MCF 10A (cell line): ENCODE measurements around the gene NKAIN4. TPM values are rescaled to one million over a fixed set of nuclear protein-coding genes. Genes with fewer than 3 reads are reported as not detected.
A peak's percentile ranks its signal among the peaks of the same experiment; 100 is the strongest.

ENCODE experiments used
- BruUV-seq: library from RNA; stranded (reverse); fragments of 400-500 nt; replicated peaks from 2 replicates; lab custom pipeline; 2021; lab: Mats Ljungman, UMichigan
- CTCF ChIA-PET: fragments of 300-600 bp; sonication (Branson Sonifier 250); formaldehyde crosslinking; extraction: SDS; loops from one replicate; lab custom pipeline; 2021; ENCODE audit warnings: antibody characterized with exemption, inconsistent platforms; lab: Yijun Ruan, JAX
- POLR2A ChIA-PET: fragments of 300-600, 350-650 bp; sonication (Branson Sonifier 250); formaldehyde crosslinking; extraction: SDS; loops from one replicate; lab custom pipeline; 2020; ENCODE audit warnings: antibody characterized with exemption, inconsistent platforms; lab: Yijun Ruan, JAX
- DNase-seq: peaks from one replicate; pipeline ENCODE4 v3.0.0-alpha.2; 2018; ENCODE audit not compliant: unreplicated experiment
- H3K27ac Mint-ChIP-seq: one replicate; pipeline ENCODE4 v1.8.0; 2022; ENCODE audit warnings: mild to moderate bottlenecking, low read depth, mixed read lengths; ENCODE audit not compliant: unreplicated experiment
- H3K27me3 Mint-ChIP-seq: one replicate; pipeline ENCODE4 v1.8.0; 2022; ENCODE audit warnings: mixed read lengths; ENCODE audit not compliant: insufficient read depth, unreplicated experiment
- H3K36me3 Mint-ChIP-seq: one replicate; pipeline ENCODE4 v1.8.0; 2022; ENCODE audit warnings: mild to moderate bottlenecking, moderate library complexity, mixed read lengths; ENCODE audit not compliant: insufficient read depth, unreplicated experiment
- H3K4me1 Mint-ChIP-seq: one replicate; pipeline ENCODE4 v1.8.0; 2022; ENCODE audit warnings: mixed read lengths; ENCODE audit not compliant: insufficient read depth, unreplicated experiment
- H3K4me3 Mint-ChIP-seq: one replicate; pipeline ENCODE4 v1.8.0; 2022; ENCODE audit warnings: mild to moderate bottlenecking, moderate library complexity, mixed read lengths; ENCODE audit not compliant: unreplicated experiment
- H3K9me3 Mint-ChIP-seq: one replicate; pipeline ENCODE4 v1.8.0; 2022; ENCODE audit warnings: mixed read lengths; ENCODE audit not compliant: unreplicated experiment
- CTCF ChIP-seq: fragments of 200-600 bp; IDR thresholded peaks from one replicate; pipeline ENCODE4 v1.8.0; 2022; ENCODE audit warnings: antibody characterized with exemption, mild to moderate bottlenecking; ENCODE audit not compliant: unreplicated experiment
- intact Hi-C: fragments of 100-400 bp; cut with micrococcal nuclease; formaldehyde crosslinking; loops from 2 replicates; pipeline ENCODE4 v1.14.1; 2022
- total RNA-seq: library from RNA; stranded (reverse); gene quantifications from 2 replicates; pipeline ENCODE4 v1.2.3, GENCODE V29; 2022

The NKAIN4 gene
- total RNA-seq, 1 experiment from 2014 or later: not detected

GRCh38 chr20:63212792-63213191, 41.5 kb downstream of the NKAIN4 start:
- H3K36me3 Mint-ChIP-seq: peaks cover 73% of the 10 kb centered on the region
- no peak for TF ChIP-seq CTCF
- peak; percentile 45 for DNase-seq
- H3K27me3 Mint-ChIP-seq: no peaks in the 10 kb centered on the region
- peak overlapping the region; percentile 57 for H3K27ac Mint-ChIP-seq
- no TSS peak for BruUV-seq
- H3K4me1 Mint-ChIP-seq: peaks cover 39% of the 10 kb centered on the region
- CTCF ChIA-PET: interaction anchor here (0.6 to 8.8 kb wide), 8 partner anchors 9 to 846 kb away, joined by 3 to 86 read pairs (median 3); no protein-coding TSS in a partner anchor
- H3K4me3 Mint-ChIP-seq: peak overlapping the region; percentile 56
- intact Hi-C loops: no loop called here
- POLR2A ChIA-PET: interaction anchor here (0.6 to 2.0 kb wide), 2 partner anchors 13 to 313 kb away, joined by 4 to 7 read pairs; no protein-coding TSS in a partner anchor
- H3K9me3 Mint-ChIP-seq: no peaks in the 10 kb centered on the region

GRCh38 chr20:63212393-63212730, 41.9 kb downstream of the NKAIN4 start:
- Mint-ChIP-seq H3K27ac (peak overlapping the region; percentile 57), H3K4me1 (peaks cover 39% of the 10 kb centered on the region), H3K4me3 (peak overlapping the region; percentile 56), H3K36me3 (peaks cover 77% of the 10 kb centered on the region), H3K27me3 (no peaks in the 10 kb centered on the region), H3K9me3 (no peaks in the 10 kb centered on the region)
- CTCF ChIA-PET: interaction anchor here (0.6 to 8.8 kb wide), 5 partner anchors 12 to 846 kb away, joined by 3 to 86 read pairs (median 4); no protein-coding TSS in a partner anchor
- intact Hi-C loops: no loop called here
- no TSS peak for BruUV-seq
- no peak for DNase-seq
- POLR2A ChIA-PET: interaction anchor here (0.6 to 2.0 kb wide), 2 partner anchors 13 to 313 kb away, joined by 4 to 7 read pairs; no protein-coding TSS in a partner anchor
- TF ChIP-seq CTCF: no peak

- ChIA-PET POLR2A (interaction anchor here (0.9 kb wide), 1 partner anchor 265 kb away, joined by 3 read pairs; no protein-coding TSS in a partner anchor), CTCF (interaction anchor here (0.6 to 8.8 kb wide), 4 partner anchors 13 to 26 kb away, joined by 3 to 86 read pairs (median 3); no protein-coding TSS in a partner anchor)
- BruUV-seq: no TSS peak
- no peaks in the 10 kb centered on the region for H3K9me3 Mint-ChIP-seq
- H3K27ac Mint-ChIP-seq: peak overlapping the region; percentile 74
- H3K4me3 Mint-ChIP-seq: no peak overlapping the region
- intact Hi-C loops: no loop called here
- peak; percentile 24 for DNase-seq
- H3K4me1 Mint-ChIP-seq: peaks cover 50% of the 10 kb centered on the region
- H3K27me3 Mint-ChIP-seq: no peaks in the 10 kb centered on the region
- peaks cover 94% of the 10 kb centered on the region for H3K36me3 Mint-ChIP-seq
- TF ChIP-seq CTCF: no peak
Measured at GRCh38 chr20:63210011-63210605, 44.2 kb downstream of the NKAIN4 start.

- Mint-ChIP-seq H3K4me3 (no peak overlapping the region), H3K4me1 (peaks cover 34% of the 10 kb centered on the region), H3K27ac (peak overlapping the region; percentile 44), H3K27me3 (no peaks in the 10 kb centered on the region), H3K36me3 (peaks cover 89% of the 10 kb centered on the region), H3K9me3 (no peaks in the 10 kb centered on the region)
- no peak for TF ChIP-seq CTCF
- ChIA-PET CTCF (interaction anchor here (8.8 kb wide), 1 partner anchor 16 kb away, joined by 86 read pairs; no protein-coding TSS in a partner anchor), POLR2A (interaction anchor here (1.5 kb wide), 1 partner anchor 66 kb away, joined by 4 read pairs; no protein-coding TSS in a partner anchor)
- DNase-seq: no peak
- no TSS peak for BruUV-seq
- intact Hi-C loops: no loop called here
Measured at GRCh38 chr20:63208346-63208909, 45.8 kb downstream of the NKAIN4 start.
